ENCODE results near the gene PPP2R2B.

The PPP2R2B gene

GRCh38 chr5:146687630-146688029 lies 190.9 kb downstream of the PPP2R2B start:
- no peaks in the 10 kb centered on the region for H3K36me3 ChIP-seq (ENCODE audit: insufficient read depth, low read length)
- H3K9me3 ChIP-seq (ENCODE audit: control insufficient read depth, insufficient read depth, low read length), result no peaks in the 10 kb centered on the region

GRCh38 chr5:146683861-146684260 lies 194.7 kb downstream of the PPP2R2B start:
- Histone ChIP-seq H3K4me1 (ENCODE audit: insufficient read depth, low read length) (no peaks in the 10 kb centered on the region), H3K9ac (ENCODE audit: low read depth, low read length) (no peak overlapping the region), H3K36me3 (ENCODE audit: insufficient read depth, low read length) (no peaks in the 10 kb centered on the region), H3K9me3 (ENCODE audit: control insufficient read depth, insufficient read depth, low read length) (no peaks in the 10 kb centered on the region)

More at GRCh38 chr5:146687630-146688029, 190.9 kb downstream of the PPP2R2B start:
- Histone ChIP-seq H3K4me1 (ENCODE audit: insufficient read depth, low read length) (no peaks in the 10 kb centered on the region), H3K9ac (ENCODE audit: low read depth, low read length) (no peak overlapping the region)

- Histone ChIP-seq H3K9me3 (ENCODE audit: control insufficient read depth, insufficient read depth, low read length) (no peaks in the 10 kb centered on the region), H3K36me3 (ENCODE audit: insufficient read depth, low read length) (no peaks in the 10 kb centered on the region), H3K9ac (ENCODE audit: low read depth, low read length) (no peak overlapping the region), H3K4me1 (ENCODE audit: insufficient read depth, low read length) (no peaks in the 10 kb centered on the region)
These were observed 195.5 kb downstream of the PPP2R2B start for GRCh38 chr5:146682899-146683532.

GRCh38 chr5:146681585-146682105 lies 196.9 kb downstream of the PPP2R2B start:
- Histone ChIP-seq H3K4me1 (ENCODE audit: insufficient read depth, low read length) (no peaks in the 10 kb centered on the region), H3K36me3 (ENCODE audit: insufficient read depth, low read length) (no peaks in the 10 kb centered on the region), H3K9ac (ENCODE audit: low read depth, low read length) (no peak overlapping the region), H3K9me3 (ENCODE audit: control insufficient read depth, insufficient read depth, low read length) (no peaks in the 10 kb centered on the region)

GRCh38 chr5:146680846-146681584 lies 197.5 kb downstream of the PPP2R2B start:
- no peaks in the 10 kb centered on the region for H3K9me3 ChIP-seq (ENCODE audit: control insufficient read depth, insufficient read depth, low read length)
- H3K9ac ChIP-seq (ENCODE audit: low read depth, low read length), result no peak overlapping the region
- no peaks in the 10 kb centered on the region for H3K4me1 ChIP-seq (ENCODE audit: insufficient read depth, low read length)
- no peaks in the 10 kb centered on the region for H3K36me3 ChIP-seq (ENCODE audit: insufficient read depth, low read length)

- no peaks in the 10 kb centered on the region for H3K36me3 ChIP-seq (ENCODE audit: insufficient read depth, low read length)
- H3K9ac ChIP-seq (ENCODE audit: low read depth, low read length), result no peak overlapping the region
- no peaks in the 10 kb centered on the region for H3K9me3 ChIP-seq (ENCODE audit: control insufficient read depth, insufficient read depth, low read length)
- peaks cover 11% of the 10 kb centered on the region; the same call in 1 of the 2 replicates for H3K4me1 ChIP-seq (ENCODE audit: insufficient read depth, low read length)
These were observed 202.9 kb downstream of the PPP2R2B start for GRCh38 chr5:146675636-146676035.

- no peaks in the 10 kb centered on the region for H3K9me3 ChIP-seq (ENCODE audit: control insufficient read depth, insufficient read depth, low read length)
- no peak overlapping the region for H3K9ac ChIP-seq (ENCODE audit: low read depth, low read length)
- no peaks in the 10 kb centered on the region for H3K36me3 ChIP-seq (ENCODE audit: insufficient read depth, low read length)
- peaks cover 11% of the 10 kb centered on the region; the same call in 1 of the 2 replicates for H3K4me1 ChIP-seq (ENCODE audit: insufficient read depth, low read length)
These were observed 205.7 kb downstream of the PPP2R2B start for GRCh38 chr5:146672866-146673265.

GRCh38 chr5:146671561-146672295 lies 206.8 kb downstream of the PPP2R2B start:
- no peaks in the 10 kb centered on the region for H3K36me3 ChIP-seq (ENCODE audit: insufficient read depth, low read length)

GRCh38 chr5:146669656-146670055 lies 208.9 kb downstream of the PPP2R2B start:
- Histone ChIP-seq H3K9me3 (ENCODE audit: control insufficient read depth, insufficient read depth, low read length) (no peaks in the 10 kb centered on the region), H3K36me3 (ENCODE audit: insufficient read depth, low read length) (no peaks in the 10 kb centered on the region), H3K9ac (ENCODE audit: low read depth, low read length) (no peak overlapping the region), H3K4me1 (ENCODE audit: insufficient read depth, low read length) (peaks cover 11% of the 10 kb centered on the region; the same call in 1 of the 2 replicates)

More at GRCh38 chr5:146671561-146672295, 206.8 kb downstream of the PPP2R2B start:
- no peak overlapping the region for H3K9ac ChIP-seq (ENCODE audit: low read depth, low read length)
- H3K9me3 ChIP-seq (ENCODE audit: control insufficient read depth, insufficient read depth, low read length), result no peaks in the 10 kb centered on the region
- peaks cover 11% of the 10 kb centered on the region; the same call in 1 of the 2 replicates for H3K4me1 ChIP-seq (ENCODE audit: insufficient read depth, low read length)

GRCh38 chr5:146667633-146668272 lies 210.8 kb downstream of the PPP2R2B start:
- Histone ChIP-seq H3K9me3 (ENCODE audit: control insufficient read depth, insufficient read depth, low read length) (no peaks in the 10 kb centered on the region), H3K9ac (ENCODE audit: low read depth, low read length) (no peak overlapping the region), H3K4me1 (ENCODE audit: insufficient read depth, low read length) (peaks cover 11% of the 10 kb centered on the region; the same call in 1 of the 2 replicates), H3K36me3 (ENCODE audit: insufficient read depth, low read length) (no peaks in the 10 kb centered on the region)

GRCh38 chr5:146662229-146662628 lies 216.3 kb downstream of the PPP2R2B start:
- Histone ChIP-seq H3K9me3 (ENCODE audit: control insufficient read depth, insufficient read depth, low read length) (no peaks in the 10 kb centered on the region), H3K4me1 (ENCODE audit: insufficient read depth, low read length) (peaks cover 5% of the 10 kb centered on the region; the same call in 1 of the 2 replicates), H3K36me3 (ENCODE audit: insufficient read depth, low read length) (no peaks in the 10 kb centered on the region), H3K9ac (ENCODE audit: low read depth, low read length) (no peak overlapping the region)

- no peaks in the 10 kb centered on the region for H3K9me3 ChIP-seq (ENCODE audit: control insufficient read depth, insufficient read depth, low read length)
- no peak overlapping the region for H3K9ac ChIP-seq (ENCODE audit: low read depth, low read length)
These were observed 218.1 kb downstream of the PPP2R2B start for GRCh38 chr5:146660376-146660960.

GRCh38 chr5:146659961-146660360 lies 218.6 kb downstream of the PPP2R2B start:
- H3K36me3 ChIP-seq (ENCODE audit: insufficient read depth, low read length), result no peaks in the 10 kb centered on the region
- H3K4me1 ChIP-seq (ENCODE audit: insufficient read depth, low read length), result peaks cover 5% of the 10 kb centered on the region; the same call in 1 of the 2 replicates
- no peaks in the 10 kb centered on the region for H3K9me3 ChIP-seq (ENCODE audit: control insufficient read depth, insufficient read depth, low read length)
- no peak overlapping the region for H3K9ac ChIP-seq (ENCODE audit: low read depth, low read length)

More at GRCh38 chr5:146660376-146660960, 218.1 kb downstream of the PPP2R2B start:
- Histone ChIP-seq H3K36me3 (ENCODE audit: insufficient read depth, low read length) (no peaks in the 10 kb centered on the region), H3K4me1 (ENCODE audit: insufficient read depth, low read length) (peaks cover 5% of the 10 kb centered on the region; the same call in 1 of the 2 replicates)
